Measurements from ENCODE around the gene VEGFD.

The VEGFD gene

DNA sequence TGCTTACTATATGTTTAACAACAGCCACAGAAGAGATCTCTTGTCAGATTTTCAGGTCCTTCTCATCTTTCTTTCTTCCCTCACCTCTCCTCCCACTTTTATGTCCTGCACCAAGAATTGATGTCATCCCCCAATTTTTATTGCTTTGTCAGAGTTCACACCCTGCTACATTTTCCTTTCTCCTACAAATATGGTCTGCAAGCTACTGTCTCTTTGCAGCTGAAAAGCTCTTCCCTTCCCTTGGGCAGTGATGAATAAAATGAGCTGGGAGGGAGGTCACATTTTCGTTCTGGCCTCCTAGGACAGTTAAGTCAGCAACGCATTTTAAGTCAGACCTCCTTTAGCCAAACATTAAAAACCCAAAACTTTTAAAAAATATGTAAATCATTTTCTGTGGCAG, 26.7 kb upstream of the VEGFD start:
- TF ChIP-seq, protein P1, sequence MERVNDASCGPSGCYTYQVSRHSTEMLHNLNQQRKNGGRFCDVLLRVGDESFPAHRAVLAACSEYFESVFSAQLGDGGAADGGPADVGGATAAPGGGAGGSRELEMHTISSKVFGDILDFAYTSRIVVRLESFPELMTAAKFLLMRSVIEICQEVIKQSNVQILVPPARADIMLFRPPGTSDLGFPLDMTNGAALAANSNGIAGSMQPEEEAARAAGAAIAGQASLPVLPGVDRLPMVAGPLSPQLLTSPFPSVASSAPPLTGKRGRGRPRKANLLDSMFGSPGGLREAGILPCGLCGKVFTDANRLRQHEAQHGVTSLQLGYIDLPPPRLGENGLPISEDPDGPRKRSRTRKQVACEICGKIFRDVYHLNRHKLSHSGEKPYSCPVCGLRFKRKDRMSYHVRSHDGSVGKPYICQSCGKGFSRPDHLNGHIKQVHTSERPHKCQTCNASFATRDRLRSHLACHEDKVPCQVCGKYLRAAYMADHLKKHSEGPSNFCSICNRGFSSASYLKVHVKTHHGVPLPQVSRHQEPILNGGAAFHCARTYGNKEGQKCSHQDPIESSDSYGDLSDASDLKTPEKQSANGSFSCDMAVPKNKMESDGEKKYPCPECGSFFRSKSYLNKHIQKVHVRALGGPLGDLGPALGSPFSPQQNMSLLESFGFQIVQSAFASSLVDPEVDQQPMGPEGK (tag by site-specific recombination; IDR thresholded peaks at IDR 0.05) = no peak
- H3K4me3 ChIP-seq (ENCODE audit: low read depth, low read length) = no peak overlapping the region
- ChIA-PET POLR2A (no interaction called here), CTCF (no interaction called here)
- no peaks in the 10 kb centered on the region for H3K4me1 ChIP-seq (ENCODE audit: control insufficient read depth, insufficient read depth, low read length)
- no peaks in the 10 kb centered on the region for H3K9me3 ChIP-seq (ENCODE audit: control insufficient read depth, insufficient read depth, low read depth, low read length)
- H3K36me3 ChIP-seq (ENCODE audit: control insufficient read depth in 2 of 2, insufficient read depth in 1 of 2, low read length in 2 of 2) = no peaks in the 10 kb centered on the region
- no peak overlapping the region for H3K27ac ChIP-seq (ENCODE audit: extremely low read depth, low read depth, low read length)

DNA sequence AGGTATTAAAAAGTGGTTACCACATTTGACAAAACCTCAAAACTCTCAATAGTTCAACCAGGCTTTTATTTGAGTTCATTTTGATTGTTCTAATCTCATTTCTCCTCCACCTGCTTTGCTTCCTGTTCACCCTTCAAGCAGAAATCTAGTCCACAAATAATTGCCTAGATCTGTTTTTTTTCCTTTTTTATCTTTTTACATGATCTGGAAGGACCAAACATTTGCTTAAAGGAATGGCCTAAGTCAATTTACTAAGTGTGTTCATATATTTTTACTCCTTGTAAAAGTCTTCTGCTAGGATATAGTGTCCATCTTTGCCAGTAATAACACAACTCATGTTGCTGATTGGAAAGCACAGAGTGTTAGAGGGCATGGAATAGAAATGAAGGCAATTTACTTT, 26.2 kb upstream of the VEGFD start:
- TF ChIP-seq ZNF670 (tag by site-specific recombination; IDR thresholded peaks at IDR 0.05; ENCODE audit: low read depth) (no peak), ZNF19 (tag by site-specific recombination; IDR thresholded peaks at IDR 0.05; ENCODE audit: low read depth) (no peak), ZFP41 (tag by site-specific recombination; IDR thresholded peaks at IDR 0.05; ENCODE audit: borderline replicate concordance) (no peak), ZNF211 (tag by site-specific recombination; IDR thresholded peaks at IDR 0.05; ENCODE audit: low read depth) (no peak), KLF16 (tag by site-specific recombination; IDR thresholded peaks at IDR 0.05) (no peak), ZBTB7A (tag by site-specific recombination; IDR thresholded peaks at IDR 0.05; ENCODE audit: low read depth) (no peak), ZNF114 (tag by site-specific recombination; IDR thresholded peaks at IDR 0.05) (no peak), ZNF221 (tag by site-specific recombination; IDR thresholded peaks at IDR 0.05; ENCODE audit: borderline replicate concordance) (no peak), ZNF354C (tag by site-specific recombination; IDR thresholded peaks at IDR 0.05; ENCODE audit: borderline replicate concordance, low read depth) (no peak), ZNF629 (tag by site-specific recombination; IDR thresholded peaks at IDR 0.05) (no peak), ZNF610 (tag by site-specific recombination; IDR thresholded peaks at IDR 0.05; ENCODE audit: borderline replicate concordance) (no peak), KLF8 (tag by site-specific recombination; IDR thresholded peaks at IDR 0.05) (no peak)
- TF ChIP-seq, protein P2, sequence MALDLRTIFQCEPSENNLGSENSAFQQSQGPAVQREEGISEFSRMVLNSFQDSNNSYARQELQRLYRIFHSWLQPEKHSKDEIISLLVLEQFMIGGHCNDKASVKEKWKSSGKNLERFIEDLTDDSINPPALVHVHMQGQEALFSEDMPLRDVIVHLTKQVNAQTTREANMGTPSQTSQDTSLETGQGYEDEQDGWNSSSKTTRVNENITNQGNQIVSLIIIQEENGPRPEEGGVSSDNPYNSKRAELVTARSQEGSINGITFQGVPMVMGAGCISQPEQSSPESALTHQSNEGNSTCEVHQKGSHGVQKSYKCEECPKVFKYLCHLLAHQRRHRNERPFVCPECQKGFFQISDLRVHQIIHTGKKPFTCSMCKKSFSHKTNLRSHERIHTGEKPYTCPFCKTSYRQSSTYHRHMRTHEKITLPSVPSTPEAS (tag by site-specific recombination; IDR thresholded peaks at IDR 0.05) = no peak
- TF ChIP-seq, protein P3, sequence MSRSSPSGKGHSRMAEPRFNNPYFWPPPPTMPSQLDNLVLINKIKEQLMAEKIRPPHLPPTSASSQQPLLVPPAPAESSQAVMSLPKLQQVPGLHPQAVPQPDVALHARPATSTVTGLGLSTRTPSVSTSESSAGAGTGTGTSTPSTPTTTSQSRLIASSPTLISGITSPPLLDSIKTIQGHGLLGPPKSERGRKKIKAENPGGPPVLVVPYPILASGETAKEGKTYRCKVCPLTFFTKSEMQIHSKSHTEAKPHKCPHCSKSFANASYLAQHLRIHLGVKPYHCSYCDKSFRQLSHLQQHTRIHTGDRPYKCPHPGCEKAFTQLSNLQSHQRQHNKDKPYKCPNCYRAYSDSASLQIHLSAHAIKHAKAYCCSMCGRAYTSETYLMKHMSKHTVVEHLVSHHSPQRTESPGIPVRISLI (tag by site-specific recombination; IDR thresholded peaks at IDR 0.05) = no peak
- TF ChIP-seq, protein P4, sequence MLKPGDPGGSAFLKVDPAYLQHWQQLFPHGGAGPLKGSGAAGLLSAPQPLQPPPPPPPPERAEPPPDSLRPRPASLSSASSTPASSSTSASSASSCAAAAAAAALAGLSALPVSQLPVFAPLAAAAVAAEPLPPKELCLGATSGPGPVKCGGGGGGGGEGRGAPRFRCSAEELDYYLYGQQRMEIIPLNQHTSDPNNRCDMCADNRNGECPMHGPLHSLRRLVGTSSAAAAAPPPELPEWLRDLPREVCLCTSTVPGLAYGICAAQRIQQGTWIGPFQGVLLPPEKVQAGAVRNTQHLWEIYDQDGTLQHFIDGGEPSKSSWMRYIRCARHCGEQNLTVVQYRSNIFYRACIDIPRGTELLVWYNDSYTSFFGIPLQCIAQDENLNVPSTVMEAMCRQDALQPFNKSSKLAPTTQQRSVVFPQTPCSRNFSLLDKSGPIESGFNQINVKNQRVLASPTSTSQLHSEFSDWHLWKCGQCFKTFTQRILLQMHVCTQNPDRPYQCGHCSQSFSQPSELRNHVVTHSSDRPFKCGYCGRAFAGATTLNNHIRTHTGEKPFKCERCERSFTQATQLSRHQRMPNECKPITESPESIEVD (tag by site-specific recombination; IDR thresholded peaks at IDR 0.05) = no peak
- Histone ChIP-seq H3K4me3 (ENCODE audit: low read depth, low read length) (no peak overlapping the region), H3K36me3 (ENCODE audit: control insufficient read depth in 2 of 2, insufficient read depth in 1 of 2, low read length in 2 of 2) (no peaks in the 10 kb centered on the region), H3K4me1 (ENCODE audit: control insufficient read depth, insufficient read depth, low read length) (no peaks in the 10 kb centered on the region), H3K27ac (ENCODE audit: extremely low read depth, low read depth, low read length) (no peak overlapping the region), H3K9me3 (ENCODE audit: control insufficient read depth, insufficient read depth, low read depth, low read length) (no peaks in the 10 kb centered on the region)
- ChIA-PET POLR2A (no interaction called here), CTCF (no interaction called here)

DNA sequence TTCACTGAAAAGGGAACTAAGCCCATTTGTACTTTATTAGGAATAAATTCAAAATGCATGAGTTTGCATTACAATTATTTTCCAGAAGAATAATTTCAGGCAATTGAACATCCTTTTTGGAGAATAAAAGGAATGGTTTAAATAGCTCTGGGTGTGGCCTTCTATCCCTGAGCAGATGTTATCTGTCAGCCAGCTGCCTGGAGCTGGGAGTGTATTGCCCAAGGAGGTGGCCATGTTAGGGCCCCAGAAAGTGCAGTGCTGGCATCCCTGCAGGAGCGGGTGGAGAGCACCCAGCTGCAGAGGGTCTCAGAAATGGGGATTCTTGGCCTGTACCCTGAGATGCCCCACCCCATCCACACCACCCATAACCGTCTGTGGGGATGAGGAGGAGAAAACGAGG, 21.6 kb upstream of the VEGFD start:
- Histone ChIP-seq H3K27ac (ENCODE audit: extremely low read depth, low read depth, low read length) (no peak overlapping the region), H3K9me3 (ENCODE audit: control insufficient read depth, insufficient read depth, low read depth, low read length) (no peaks in the 10 kb centered on the region), H3K4me3 (ENCODE audit: low read depth, low read length) (no peak overlapping the region), H3K36me3 (ENCODE audit: control insufficient read depth in 2 of 2, insufficient read depth in 1 of 2, low read length in 2 of 2) (no peaks in the 10 kb centered on the region), H3K4me1 (ENCODE audit: control insufficient read depth, insufficient read depth, low read length) (no peaks in the 10 kb centered on the region)
- POLR2A ChIA-PET = no interaction called here
- CTCF ChIA-PET = no interaction called here
- no peak for TF ChIP-seq ZNF16 (tag by site-specific recombination; IDR thresholded peaks at IDR 0.05; ENCODE audit: low read depth)
- TF ChIP-seq KLF9 (tag by site-specific recombination; IDR thresholded peaks at IDR 0.05; ENCODE audit: low read depth) = no peak
- no peak for TF ChIP-seq ZNF302 (tag by site-specific recombination; IDR thresholded peaks at IDR 0.05; ENCODE audit: low read depth)
- TF ChIP-seq, protein P5, sequence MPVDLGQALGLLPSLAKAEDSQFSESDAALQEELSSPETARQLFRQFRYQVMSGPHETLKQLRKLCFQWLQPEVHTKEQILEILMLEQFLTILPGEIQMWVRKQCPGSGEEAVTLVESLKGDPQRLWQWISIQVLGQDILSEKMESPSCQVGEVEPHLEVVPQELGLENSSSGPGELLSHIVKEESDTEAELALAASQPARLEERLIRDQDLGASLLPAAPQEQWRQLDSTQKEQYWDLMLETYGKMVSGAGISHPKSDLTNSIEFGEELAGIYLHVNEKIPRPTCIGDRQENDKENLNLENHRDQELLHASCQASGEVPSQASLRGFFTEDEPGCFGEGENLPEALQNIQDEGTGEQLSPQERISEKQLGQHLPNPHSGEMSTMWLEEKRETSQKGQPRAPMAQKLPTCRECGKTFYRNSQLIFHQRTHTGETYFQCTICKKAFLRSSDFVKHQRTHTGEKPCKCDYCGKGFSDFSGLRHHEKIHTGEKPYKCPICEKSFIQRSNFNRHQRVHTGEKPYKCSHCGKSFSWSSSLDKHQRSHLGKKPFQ (tag by site-specific recombination; IDR thresholded peaks at IDR 0.05) = no peak
- no peak for TF ChIP-seq ZNF624 (tag by site-specific recombination; IDR thresholded peaks at IDR 0.05)
- TF ChIP-seq, protein P6, sequence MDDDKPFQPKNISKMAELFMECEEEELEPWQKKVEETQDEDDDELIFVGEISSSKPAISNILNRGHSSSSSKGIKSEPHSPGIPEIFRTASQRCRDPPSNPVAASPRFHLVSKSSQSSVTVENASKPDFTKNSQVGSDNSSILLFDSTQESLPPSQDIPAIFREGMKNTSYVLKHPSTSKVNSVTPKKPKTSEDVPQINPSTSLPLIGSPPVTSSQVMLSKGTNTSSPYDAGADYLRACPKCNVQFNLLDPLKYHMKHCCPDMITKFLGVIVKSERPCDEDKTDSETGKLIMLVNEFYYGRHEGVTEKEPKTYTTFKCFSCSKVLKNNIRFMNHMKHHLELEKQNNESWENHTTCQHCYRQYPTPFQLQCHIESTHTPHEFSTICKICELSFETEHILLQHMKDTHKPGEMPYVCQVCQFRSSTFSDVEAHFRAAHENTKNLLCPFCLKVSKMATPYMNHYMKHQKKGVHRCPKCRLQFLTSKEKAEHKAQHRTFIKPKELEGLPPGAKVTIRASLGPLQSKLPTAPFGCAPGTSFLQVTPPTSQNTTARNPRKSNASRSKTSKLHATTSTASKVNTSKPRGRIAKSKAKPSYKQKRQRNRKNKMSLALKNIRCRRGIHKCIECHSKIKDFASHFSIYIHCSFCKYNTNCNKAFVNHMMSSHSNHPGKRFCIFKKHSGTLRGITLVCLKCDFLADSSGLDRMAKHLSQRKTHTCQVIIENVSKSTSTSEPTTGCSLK (tag by site-specific recombination; IDR thresholded peaks at IDR 0.05) = no peak

All from HEK293 (cell line).